ENCODE data around the gene ZNHIT3.

The ZNHIT3 gene

GRCh38 chr17:36511216-36511615, 24.7 kb downstream of the ZNHIT3 start:
- no peak for DNase-seq
- H3K4me3 ChIP-seq (ENCODE audit: low read depth, low read length): no peak overlapping the region
- H3K14ac ChIP-seq (ENCODE audit: low read length): no peak overlapping the region
- WGBS (ENCODE audit: extremely low coverage, insufficient coverage, insufficient read length): no CpG with 5 or more reads among the region's 6 CpGs
- H3K27ac ChIP-seq (ENCODE audit: low read depth, low read length): no peak overlapping the region
- H2BK120ac ChIP-seq (ENCODE audit: insufficient read depth, low read length, poor library complexity): no peak overlapping the region
- no peak overlapping the region for H4K91ac ChIP-seq (ENCODE audit: low read depth, low read length)
- no peak overlapping the region for H2BK12ac ChIP-seq (ENCODE audit: low read length)
- no peak overlapping the region for H2BK5ac ChIP-seq (ENCODE audit: low read depth, low read length, poor library complexity)
- H3K27me3 ChIP-seq (ENCODE audit: insufficient read depth, low read length): no peaks in the 10 kb centered on the region
- H2AFZ ChIP-seq (ENCODE audit: insufficient read depth, low read length, poor library complexity): no peak overlapping the region
- no peak overlapping the region for H4K8ac ChIP-seq (ENCODE audit: low read depth, low read length)
- no peaks in the 10 kb centered on the region for H3K79me2 ChIP-seq (ENCODE audit: control insufficient read depth, insufficient read depth, low read length, poor library complexity)
- no peak overlapping the region for H2AK5ac ChIP-seq (ENCODE audit: low read length)
- H3K23ac ChIP-seq (ENCODE audit: low read length): no peak overlapping the region
- peaks cover 4% of the 10 kb centered on the region for H3K9me3 ChIP-seq (ENCODE audit: insufficient read depth, low read depth, low read length)
- H3K4me2 ChIP-seq (ENCODE audit: low read length): no peak overlapping the region
- no peaks in the 10 kb centered on the region for H3K4me1 ChIP-seq (ENCODE audit: control insufficient read depth in 1 of 2, insufficient read depth in 2 of 2, low read length in 2 of 2)
- no peak overlapping the region for H3K18ac ChIP-seq (ENCODE audit: low read length)
- no peak overlapping the region for H3K4ac ChIP-seq (ENCODE audit: low read depth, low read length)
- H3K9ac ChIP-seq (ENCODE audit: low read length): no peak overlapping the region
- H3K36me3 ChIP-seq (ENCODE audit: control insufficient read depth in 1 of 2, insufficient read depth in 2 of 2, low read length in 2 of 2): peaks cover 73 to 85% of the 10 kb centered on the region in 2 experiments
- H4K12ac ChIP-seq (ENCODE audit: low read depth, low read length): no peak overlapping the region
- no peaks in the 10 kb centered on the region for H3K79me1 ChIP-seq (ENCODE audit: low read length)

DNA sequence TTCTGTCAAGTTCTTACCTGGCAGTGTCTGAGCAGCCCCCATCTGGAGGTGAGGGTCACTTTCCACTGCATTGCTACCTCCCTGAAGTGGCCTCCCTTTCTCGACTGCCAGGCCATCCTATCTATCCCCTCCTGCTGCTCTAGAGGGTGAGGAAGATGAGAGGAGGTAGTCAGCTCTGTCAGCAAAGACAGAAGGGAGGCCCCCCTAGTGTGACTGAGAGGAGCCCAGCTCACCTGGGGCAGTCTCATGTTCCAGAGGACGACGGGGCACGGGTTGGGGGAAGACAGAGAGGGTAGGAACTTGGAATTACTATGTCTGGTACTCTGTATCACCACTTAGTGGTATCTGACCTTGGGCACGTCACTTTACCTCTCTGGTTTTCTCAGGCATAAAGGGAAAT, 26.2 kb downstream of the ZNHIT3 start:
- Histone ChIP-seq H3K9me3 (ENCODE audit: insufficient read depth, low read depth, low read length) (peaks cover 4% of the 10 kb centered on the region), H2AK5ac (ENCODE audit: low read length) (no peak overlapping the region), H3K27ac (ENCODE audit: low read depth, low read length) (no peak overlapping the region), H4K12ac (ENCODE audit: low read depth, low read length) (no peak overlapping the region), H3K79me1 (ENCODE audit: low read length) (no peaks in the 10 kb centered on the region), H3K23ac (ENCODE audit: low read length) (no peak overlapping the region), H3K27me3 (ENCODE audit: insufficient read depth, low read length) (no peaks in the 10 kb centered on the region), H4K91ac (ENCODE audit: low read depth, low read length) (no peak overlapping the region), H3K4ac (ENCODE audit: low read depth, low read length) (no peak overlapping the region), H2BK120ac (ENCODE audit: insufficient read depth, low read length, poor library complexity) (no peak overlapping the region), H4K8ac (ENCODE audit: low read depth, low read length) (no peak overlapping the region), H3K4me2 (ENCODE audit: low read length) (no peak overlapping the region), H3K18ac (ENCODE audit: low read length) (no peak overlapping the region), H3K14ac (ENCODE audit: low read length) (no peak overlapping the region), H3K4me3 (ENCODE audit: low read depth, low read length) (no peak overlapping the region), H3K9ac (ENCODE audit: low read length) (no peak overlapping the region), H3K36me3 (ENCODE audit: control insufficient read depth in 1 of 2, insufficient read depth in 2 of 2, low read length in 2 of 2) (peaks cover 63 to 74% of the 10 kb centered on the region in 2 experiments), H3K4me1 (ENCODE audit: control insufficient read depth in 1 of 2, insufficient read depth in 2 of 2, low read length in 2 of 2) (no peaks in the 10 kb centered on the region), H3K79me2 (ENCODE audit: control insufficient read depth, insufficient read depth, low read length, poor library complexity) (no peaks in the 10 kb centered on the region), H2AFZ (ENCODE audit: insufficient read depth, low read length, poor library complexity) (no peak overlapping the region), H2BK5ac (ENCODE audit: low read depth, low read length, poor library complexity) (no peak overlapping the region), H2BK12ac (ENCODE audit: low read length) (no peak overlapping the region)
- WGBS (ENCODE audit: extremely low coverage, insufficient coverage, insufficient read length): no CpG with 5 or more reads among the region's 5 CpGs
- DNase-seq: no peak

DNA sequence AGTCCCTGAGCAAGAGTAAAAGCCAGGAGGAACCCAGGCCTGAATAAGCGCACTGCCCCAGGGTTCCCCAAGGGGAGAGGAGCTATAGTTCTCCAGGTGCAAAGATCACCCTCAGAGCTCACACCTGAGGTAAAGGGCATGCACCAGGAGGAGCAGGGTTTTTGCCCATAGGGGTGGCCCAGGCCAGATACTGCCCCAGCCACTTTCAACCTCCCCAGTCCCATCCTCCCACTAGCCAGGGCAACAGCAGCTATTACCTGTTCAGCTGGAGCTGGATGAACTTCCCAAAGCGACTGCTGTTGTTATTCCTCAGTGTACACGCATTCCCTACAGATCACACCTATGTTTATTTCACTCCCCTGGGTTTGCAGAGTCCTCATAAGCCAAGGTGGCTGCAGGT, 28.4 kb downstream of the ZNHIT3 start:
- no peak overlapping the region for H4K12ac ChIP-seq (ENCODE audit: low read depth, low read length)
- no peak overlapping the region for H4K8ac ChIP-seq (ENCODE audit: low read depth, low read length)
- H3K36me3 ChIP-seq (ENCODE audit: control insufficient read depth in 1 of 2, insufficient read depth in 2 of 2, low read length in 2 of 2): peaks cover 47 to 59% of the 10 kb centered on the region in 2 experiments
- H3K4me2 ChIP-seq (ENCODE audit: low read length): no peak overlapping the region
- no peak overlapping the region for H3K4ac ChIP-seq (ENCODE audit: low read depth, low read length)
- H2AFZ ChIP-seq (ENCODE audit: insufficient read depth, low read length, poor library complexity): no peak overlapping the region
- H3K27me3 ChIP-seq (ENCODE audit: insufficient read depth, low read length): no peaks in the 10 kb centered on the region
- H2BK5ac ChIP-seq (ENCODE audit: low read depth, low read length, poor library complexity): no peak overlapping the region
- WGBS (ENCODE audit: extremely low coverage, insufficient coverage, insufficient read length): no CpG with 5 or more reads among the region's 3 CpGs
- H3K14ac ChIP-seq (ENCODE audit: low read length): no peak overlapping the region
- no peak overlapping the region for H3K23ac ChIP-seq (ENCODE audit: low read length)
- H3K4me3 ChIP-seq (ENCODE audit: low read depth, low read length): no peak overlapping the region
- no peak overlapping the region for H2AK5ac ChIP-seq (ENCODE audit: low read length)
- peaks cover 4% of the 10 kb centered on the region for H3K9me3 ChIP-seq (ENCODE audit: insufficient read depth, low read depth, low read length)
- no peak overlapping the region for H2BK120ac ChIP-seq (ENCODE audit: insufficient read depth, low read length, poor library complexity)
- no peaks in the 10 kb centered on the region for H3K79me2 ChIP-seq (ENCODE audit: control insufficient read depth, insufficient read depth, low read length, poor library complexity)
- no peak overlapping the region for H3K9ac ChIP-seq (ENCODE audit: low read length)
- no peak overlapping the region for H3K27ac ChIP-seq (ENCODE audit: low read depth, low read length)
- H3K18ac ChIP-seq (ENCODE audit: low read length): no peak overlapping the region
- no peaks in the 10 kb centered on the region for H3K79me1 ChIP-seq (ENCODE audit: low read length)
- no peaks in the 10 kb centered on the region for H3K4me1 ChIP-seq (ENCODE audit: control insufficient read depth in 1 of 2, insufficient read depth in 2 of 2, low read length in 2 of 2)
- no peak for DNase-seq
- no peak overlapping the region for H2BK12ac ChIP-seq (ENCODE audit: low read length)
- H4K91ac ChIP-seq (ENCODE audit: low read depth, low read length): no peak overlapping the region

DNA sequence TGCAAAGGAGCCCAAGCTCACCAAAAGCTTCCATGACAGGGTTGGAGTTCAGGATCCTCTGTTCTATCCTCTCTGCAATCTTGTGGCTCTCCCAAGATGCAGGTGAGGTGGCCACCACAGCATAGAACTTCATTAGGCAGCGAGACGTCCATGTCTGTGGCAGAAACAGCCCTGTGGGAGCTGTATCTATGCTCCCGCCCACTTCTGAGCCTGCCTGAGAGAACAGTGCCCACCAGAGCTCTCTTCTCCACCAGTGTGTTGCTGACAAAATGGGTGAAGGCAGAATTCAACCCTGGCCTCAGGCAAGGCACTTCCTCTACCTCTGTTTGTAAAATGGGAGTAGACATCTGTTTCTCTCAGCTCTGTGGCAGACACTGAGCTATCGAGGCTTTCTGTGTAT, 29.4 kb downstream of the ZNHIT3 start:
- Histone ChIP-seq H2AFZ (ENCODE audit: insufficient read depth, low read length, poor library complexity) (no peak overlapping the region), H3K9me3 (ENCODE audit: insufficient read depth, low read depth, low read length) (no peaks in the 10 kb centered on the region), H4K12ac (ENCODE audit: low read depth, low read length) (no peak overlapping the region), H2AK5ac (ENCODE audit: low read length) (no peak overlapping the region), H3K4me2 (ENCODE audit: low read length) (no peak overlapping the region), H3K79me2 (ENCODE audit: control insufficient read depth, insufficient read depth, low read length, poor library complexity) (no peaks in the 10 kb centered on the region), H3K79me1 (ENCODE audit: low read length) (no peaks in the 10 kb centered on the region), H4K8ac (ENCODE audit: low read depth, low read length) (no peak overlapping the region), H2BK12ac (ENCODE audit: low read length) (no peak overlapping the region), H3K23ac (ENCODE audit: low read length) (no peak overlapping the region), H3K36me3 (ENCODE audit: control insufficient read depth in 1 of 2, insufficient read depth in 2 of 2, low read length in 2 of 2) (peaks cover 37 to 49% of the 10 kb centered on the region in 2 experiments), H3K4me3 (ENCODE audit: low read depth, low read length) (no peak overlapping the region), H2BK120ac (ENCODE audit: insufficient read depth, low read length, poor library complexity) (no peak overlapping the region), H3K27ac (ENCODE audit: low read depth, low read length) (no peak overlapping the region), H3K14ac (ENCODE audit: low read length) (no peak overlapping the region), H3K18ac (ENCODE audit: low read length) (no peak overlapping the region), H3K9ac (ENCODE audit: low read length) (no peak overlapping the region), H3K27me3 (ENCODE audit: insufficient read depth, low read length) (no peaks in the 10 kb centered on the region), H3K4ac (ENCODE audit: low read depth, low read length) (no peak overlapping the region), H4K91ac (ENCODE audit: low read depth, low read length) (no peak overlapping the region), H3K4me1 (ENCODE audit: control insufficient read depth in 1 of 2, insufficient read depth in 2 of 2, low read length in 2 of 2) (no peaks in the 10 kb centered on the region), H2BK5ac (ENCODE audit: low read depth, low read length, poor library complexity) (no peak overlapping the region)
- no CpG with 5 or more reads among the region's 4 CpGs for WGBS (ENCODE audit: extremely low coverage, insufficient coverage, insufficient read length)
- no peak for DNase-seq
